HEK293 (cell line): ENCODE results near the gene CDS1.

Experiments
- CTCF ChIA-PET: fragments of 350-600 bp; formaldehyde crosslinking; extraction: SDS; loops from one replicate; lab custom pipeline; 2021; ENCODE audit warnings: antibody characterized with exemption; lab: Yijun Ruan, JAX
- POLR2A ChIA-PET: fragments of 300-600 bp; formaldehyde crosslinking; extraction: SDS; loops from one replicate; lab custom pipeline; 2020; ENCODE audit warnings: antibody characterized with exemption, inconsistent platforms; lab: Yijun Ruan, JAX
- H3K27ac ChIP-seq: fragments of 200-500 bp; sonication (Bioruptor generic); 2 replicates; pipeline ENCODE4 v1.5.1; 2014; ENCODE audit warnings: low read depth, low read length, control low read depth, inconsistent platforms; ENCODE audit errors: extremely low read depth
- H3K36me3 ChIP-seq, 2 experiments: fragments of 200-500 bp in 1 of 2; sonication (Bioruptor generic) in 1 of 2; 1 replicate in 1 of 2; 2 replicates in 1 of 2; pipeline ENCODE4 v1.5.1; 2014 to 2017; ENCODE audit warnings: inconsistent platforms in 2 of 2, low read length in 2 of 2; ENCODE audit not compliant: control insufficient read depth in 2 of 2, insufficient read depth in 1 of 2
- H3K4me1 ChIP-seq: fragments of 200-500 bp; sonication (Bioruptor generic); 2 replicates; pipeline ENCODE4 v1.5.1; 2014; ENCODE audit warnings: mild to moderate bottlenecking, low read length, inconsistent platforms; ENCODE audit not compliant: control insufficient read depth, insufficient read depth
- H3K4me3 ChIP-seq: 2 replicates; pipeline ENCODE4 v1.5.1; 2011; ENCODE audit warnings: low read depth, mild to moderate bottlenecking, control low read depth, low read length, moderate library complexity
- H3K9me3 ChIP-seq: fragments of 200-500 bp; sonication (Bioruptor generic); 2 replicates; pipeline ENCODE4 v1.5.1; 2014; ENCODE audit warnings: low read depth, low read length, inconsistent platforms; ENCODE audit not compliant: control insufficient read depth, insufficient read depth
- AEBP2 ChIP-seq: fragments of 450-650 bp; formaldehyde crosslinking; IDR thresholded peaks from 2 replicates; pipeline ENCODE4 v1.5.1; 2016; ENCODE audit warnings: missing biosample characterization, missing genetic modification characterization, borderline replicate concordance
- INSM2 ChIP-seq: fragments of 450-650 bp; formaldehyde crosslinking; IDR thresholded peaks from 2 replicates; pipeline ENCODE4 v1.5.1; 2016; ENCODE audit warnings: missing biosample characterization, missing genetic modification characterization
- SALL2 ChIP-seq: fragments of 450-650 bp; formaldehyde crosslinking; IDR thresholded peaks from 2 replicates; pipeline ENCODE4 v1.5.0; 2017; ENCODE audit warnings: missing biosample characterization, mild to moderate bottlenecking, missing genetic modification characterization, borderline replicate concordance
- SP7 ChIP-seq: fragments of 450-650 bp; formaldehyde crosslinking; IDR thresholded peaks from 2 replicates; pipeline ENCODE4 v1.5.1; 2016; ENCODE audit warnings: missing biosample characterization, missing genetic modification characterization
- ZBTB11 ChIP-seq: fragments of 450-650 bp; formaldehyde crosslinking; conservative IDR thresholded peaks from 2 replicates; pipeline ENCODE4 v1.5.1; 2016; ENCODE audit warnings: low read depth, missing biosample characterization, missing genetic modification characterization
- ZBTB17 ChIP-seq: fragments of 450-650 bp; formaldehyde crosslinking; IDR thresholded peaks from 2 replicates; pipeline ENCODE4 v1.5.1; 2016; ENCODE audit warnings: missing biosample characterization, missing genetic modification characterization
- ZBTB8A ChIP-seq: fragments of 450-650 bp; formaldehyde crosslinking; IDR thresholded peaks from 2 replicates; pipeline ENCODE4 v1.5.1; 2016; ENCODE audit warnings: missing biosample characterization, missing genetic modification characterization
- ZFHX2 ChIP-seq: fragments of 450-650 bp; formaldehyde crosslinking; conservative IDR thresholded peaks from 2 replicates; pipeline ENCODE4 v1.5.1; 2016; ENCODE audit warnings: missing biosample characterization, missing genetic modification characterization
- ZFP41 ChIP-seq: fragments of 450-650 bp; formaldehyde crosslinking; IDR thresholded peaks from 2 replicates; pipeline ENCODE4 v1.5.1; 2016; ENCODE audit warnings: missing biosample characterization, missing genetic modification characterization, borderline replicate concordance
- ZFP69B ChIP-seq: fragments of 450-650 bp; formaldehyde crosslinking; IDR thresholded peaks from 2 replicates; pipeline ENCODE4 v1.5.1; 2016; ENCODE audit warnings: missing biosample characterization, missing genetic modification characterization
- ZNF341 ChIP-seq: fragments of 450-650 bp; formaldehyde crosslinking; IDR thresholded peaks from 2 replicates; pipeline ENCODE4; 2016; ENCODE audit warnings: low read depth, missing biosample characterization, missing genetic modification characterization
- ZNF354C ChIP-seq: fragments of 450-650 bp; formaldehyde crosslinking; IDR thresholded peaks from 2 replicates; pipeline ENCODE4 v1.5.1; 2016; ENCODE audit warnings: missing biosample characterization, missing genetic modification characterization, low read depth, borderline replicate concordance
- ZNF362 ChIP-seq: fragments of 450-650 bp; formaldehyde crosslinking; IDR thresholded peaks from 2 replicates; pipeline ENCODE4 v1.5.1; 2016; ENCODE audit warnings: missing biosample characterization, missing genetic modification characterization
- ZNF398 ChIP-seq: fragments of 450-650 bp; formaldehyde crosslinking; IDR thresholded peaks from 2 replicates; pipeline ENCODE4 v1.5.1; 2017; ENCODE audit warnings: missing biosample characterization, missing genetic modification characterization
- ZNF530 ChIP-seq: fragments of 450-650 bp; formaldehyde crosslinking; IDR thresholded peaks from 2 replicates; pipeline ENCODE4 v1.5.1; 2016; ENCODE audit warnings: low read depth, missing biosample characterization, missing genetic modification characterization
- ZNF621 ChIP-seq: fragments of 450-650 bp; formaldehyde crosslinking; IDR thresholded peaks from 2 replicates; pipeline ENCODE4 v1.5.1; 2017; ENCODE audit warnings: missing biosample characterization, missing genetic modification characterization
- ZNF76 ChIP-seq: fragments of 450-650 bp; formaldehyde crosslinking; IDR thresholded peaks from 2 replicates; pipeline ENCODE4; 2016; ENCODE audit warnings: low read depth, missing biosample characterization, missing genetic modification characterization, borderline replicate concordance
- ZNF768 ChIP-seq: fragments of 450-650 bp; formaldehyde crosslinking; IDR thresholded peaks from 2 replicates; pipeline ENCODE4 v1.5.1; 2018; ENCODE audit warnings: missing biosample characterization, mild to moderate bottlenecking, missing genetic modification characterization
- ZSCAN18 ChIP-seq: fragments of 450-650 bp; formaldehyde crosslinking; IDR thresholded peaks from 2 replicates; pipeline ENCODE4 v1.5.1; 2016; ENCODE audit warnings: missing biosample characterization, missing genetic modification characterization
- ZSCAN30 ChIP-seq: fragments of 450-650 bp; IDR thresholded peaks from 2 replicates; pipeline ENCODE4 v1.5.1; 2018; ENCODE audit warnings: missing biosample characterization, mild to moderate bottlenecking, missing genetic modification characterization, moderate library complexity

Gene CDS1

GRCh38 chr4:84623661-84624060, 40.7 kb downstream of the CDS1 start (continued):
- no peak for TF ChIP-seq ZNF398 (tag by site-specific recombination)

- H3K36me3 ChIP-seq: peaks cover 0 to 4% of the 10 kb centered on the region in 2 experiments; a peak in 2 of 3 replicates
- ChIA-PET POLR2A (no interaction called here), CTCF (no interaction called here)
- H3K4me3 ChIP-seq: no peak overlapping the region
- H3K9me3 ChIP-seq: no peaks in the 10 kb centered on the region
- TF ChIP-seq ZBTB17 (tag by site-specific recombination) (no peak), ZSCAN30 (tag by site-specific recombination) (no peak), ZNF362 (no peak)
- no peak overlapping the region for H3K27ac ChIP-seq
- H3K4me1 ChIP-seq: no peaks in the 10 kb centered on the region
Measured at GRCh38 chr4:84626673-84627072, 43.7 kb downstream of the CDS1 start.

- no peaks in the 10 kb centered on the region for H3K36me3 ChIP-seq
- H3K4me3 ChIP-seq: no peak overlapping the region
- no peaks in the 10 kb centered on the region for H3K4me1 ChIP-seq
- H3K9me3 ChIP-seq: no peaks in the 10 kb centered on the region
- ChIA-PET POLR2A (no interaction called here), CTCF (no interaction called here)
- TF ChIP-seq ZBTB11 (tag by site-specific recombination): no peak
- TF ChIP-seq SP7 (tag by site-specific recombination): no peak
- TF ChIP-seq ZFP41 (tag by site-specific recombination): no peak
- no peak for TF ChIP-seq ZSCAN18 (tag by site-specific recombination)
- TF ChIP-seq ZNF530: no peak
- no peak for TF ChIP-seq ZNF341 (tag by site-specific recombination)
- no peak for TF ChIP-seq ZNF768
- TF ChIP-seq AEBP2 (tag by site-specific recombination): no peak
- no peak for TF ChIP-seq ZNF621 (tag by site-specific recombination)
- TF ChIP-seq ZNF354C (tag by site-specific recombination): no peak
- no peak for TF ChIP-seq ZFHX2
- TF ChIP-seq ZNF76 (tag by site-specific recombination): no peak
- no peak for TF ChIP-seq INSM2
- no peak for TF ChIP-seq SALL2 (tag by site-specific recombination)
- TF ChIP-seq ZBTB8A (tag by site-specific recombination): no peak
- TF ChIP-seq ZFP69B (tag by site-specific recombination): no peak
- H3K27ac ChIP-seq: no peak overlapping the region
Measured at GRCh38 chr4:84631573-84631972, 48.6 kb downstream of the CDS1 start.
